Mesenchymal stem cell (in vitro differentiated cells and primary cell): Measurements from ENCODE around the gene C1QB.
"Not testable (repeated sequence)": the region's sequence is repeated elsewhere in the genome, so short reads cannot be mapped to it uniquely, and the experiment has no call there.

Experiments used
- DNase-seq: peaks from one replicate; pipeline ENCODE4 v3.0.0-alpha.2; 2013
- H2AFZ ChIP-seq: one replicate; pipeline ENCODE4 v1.6.1; 2013; ENCODE audit warnings: low read depth, mild to moderate bottlenecking, control low read depth, inconsistent platforms, low read length, moderate library complexity
- H2AK5ac ChIP-seq: 2 replicates; pipeline ENCODE4 v1.6.1; 2013; ENCODE audit warnings: low read length, moderate library complexity, mild to moderate bottlenecking, inconsistent platforms; ENCODE audit not compliant: severe bottlenecking
- H2BK120ac ChIP-seq: one replicate; pipeline ENCODE4 v1.6.1; 2013; ENCODE audit warnings: low read depth, mild to moderate bottlenecking, inconsistent platforms, low read length, moderate library complexity
- H2BK12ac ChIP-seq, 2 experiments: one replicate each; pipeline ENCODE4 v1.6.1; 2013; ENCODE audit warnings: inconsistent platforms in 2 of 2, low read length in 2 of 2, mild to moderate bottlenecking in 2 of 2, moderate library complexity in 2 of 2, control low read depth in 1 of 2
- H2BK15ac ChIP-seq: one replicate; pipeline ENCODE4 v1.6.1; 2013; ENCODE audit warnings: mild to moderate bottlenecking, low read depth, inconsistent platforms; ENCODE audit not compliant: poor library complexity, severe bottlenecking
- H2BK5ac ChIP-seq: 2 replicates; pipeline ENCODE4 v1.6.1; 2013; ENCODE audit warnings: low read depth, mild to moderate bottlenecking, low read length, control low read depth, inconsistent platforms; ENCODE audit not compliant: poor library complexity, severe bottlenecking
- H3K14ac ChIP-seq, 2 experiments: one replicate each; pipeline ENCODE4 v1.6.1; 2013; ENCODE audit warnings: inconsistent platforms in 2 of 2, low read length in 2 of 2, control low read depth in 1 of 2, mild to moderate bottlenecking in 1 of 2, moderate library complexity in 1 of 2
- H3K18ac ChIP-seq, 2 experiments: one replicate each; pipeline ENCODE4 v1.6.1; 2013; ENCODE audit warnings: inconsistent platforms in 2 of 2, low read length in 2 of 2, control low read depth in 1 of 2, low read depth in 1 of 2, mild to moderate bottlenecking in 1 of 2
- H3K23ac ChIP-seq, 2 experiments: one replicate each; pipeline ENCODE4 v1.6.1; 2013; ENCODE audit warnings: inconsistent platforms in 2 of 2, low read length in 2 of 2, mild to moderate bottlenecking in 2 of 2, moderate library complexity in 2 of 2, control low read depth in 1 of 2
- H3K27ac ChIP-seq: 2 replicates; pipeline ENCODE4 v1.5.1; 2013; ENCODE audit warnings: mild to moderate bottlenecking, moderate library complexity, low read length, control low read depth, inconsistent platforms; ENCODE audit not compliant: poor library complexity, severe bottlenecking
- H3K27me3 ChIP-seq, 2 experiments: 2 replicates each; pipeline versions ENCODE4 v1.6.1 to v1.7.0; 2013; ENCODE audit warnings: low read length in 2 of 2, mild to moderate bottlenecking in 2 of 2, moderate library complexity in 2 of 2, control low read depth in 1 of 2, inconsistent platforms in 1 of 2; ENCODE audit not compliant: control insufficient read depth in 1 of 2, insufficient read depth in 1 of 2
- H3K36me3 ChIP-seq, 2 experiments: 2 replicates each; pipeline versions ENCODE4 v1.6.1 to v1.7.0; 2013; ENCODE audit warnings: low read length in 2 of 2, control low read depth in 1 of 2, inconsistent platforms in 1 of 2, low read depth in 1 of 2, mild to moderate bottlenecking in 1 of 2; ENCODE audit not compliant: insufficient read depth in 2 of 2, control insufficient read depth in 1 of 2
- H3K4ac ChIP-seq, 2 experiments: one replicate each; pipeline ENCODE4 v1.6.1; 2013; ENCODE audit warnings: inconsistent platforms in 2 of 2, low read length in 2 of 2, mild to moderate bottlenecking in 2 of 2, moderate library complexity in 2 of 2, control low read depth in 1 of 2, low read depth in 1 of 2
- H3K4me1 ChIP-seq: 2 replicates; pipeline ENCODE4 v1.6.1; 2013; ENCODE audit warnings: low read depth, low read length, control low read depth; ENCODE audit not compliant: control insufficient read depth, insufficient read depth
- H3K4me2 ChIP-seq: 2 replicates; pipeline ENCODE4 v1.6.1; 2013; ENCODE audit warnings: low read length, mild to moderate bottlenecking, inconsistent platforms; ENCODE audit not compliant: poor library complexity, severe bottlenecking
- H3K4me3 ChIP-seq, 2 experiments: 2 replicates each; pipeline versions ENCODE4 v1.5.1 to v1.7.0; 2013; ENCODE audit warnings: low read length in 2 of 2, mild to moderate bottlenecking in 2 of 2, control low read depth in 1 of 2, low read depth in 1 of 2; ENCODE audit not compliant: insufficient read depth in 1 of 2
- H3K79me1 ChIP-seq: replicated peaks from 2 replicates; pipeline ENCODE4 v1.6.1; 2013; ENCODE audit warnings: mild to moderate bottlenecking, control low read depth, low read length, inconsistent platforms; ENCODE audit not compliant: poor library complexity, severe bottlenecking
- H3K9ac ChIP-seq: 2 replicates; pipeline ENCODE4 v1.7.0; 2013; ENCODE audit warnings: mild to moderate bottlenecking, low read length, moderate library complexity
- H3K9me3 ChIP-seq: 2 replicates; pipeline ENCODE4 v1.7.0; 2013; ENCODE audit warnings: mild to moderate bottlenecking, low read length; ENCODE audit not compliant: control insufficient read depth
- H4K8ac ChIP-seq: one replicate; pipeline ENCODE4 v1.6.1; 2013; ENCODE audit warnings: inconsistent platforms, mild to moderate bottlenecking, low read length, moderate library complexity
- H4K91ac ChIP-seq: one replicate; pipeline ENCODE4 v1.6.1; 2013; ENCODE audit warnings: mild to moderate bottlenecking, low read length, inconsistent platforms
- WGBS: methylation state at CpG from one replicate; pipeline ENCODE4 v1.1.7; 2013; ENCODE audit warnings: mixed read lengths; 5-methylcytosine and 5-hydroxymethylcytosine counted together

Gene C1QB

DNA sequence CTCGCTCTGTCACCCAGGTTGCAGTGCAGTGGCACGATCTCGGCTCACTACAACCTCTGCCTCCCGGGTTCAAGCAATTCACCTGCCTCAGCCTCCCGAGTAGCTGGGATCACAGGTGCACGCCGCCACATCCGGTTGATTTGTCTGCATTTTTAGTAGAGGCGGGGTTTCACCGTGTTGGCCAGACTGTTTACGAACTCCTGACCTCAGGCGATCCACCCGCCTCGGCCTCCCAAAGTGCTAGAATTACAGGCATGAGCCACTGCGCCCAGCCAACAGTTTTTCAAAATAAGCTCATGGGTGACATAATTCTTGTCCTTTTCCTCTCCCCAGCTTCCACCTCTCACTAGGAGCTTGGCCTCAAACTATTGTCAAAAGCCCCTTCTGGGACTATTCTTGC is 23.1 kb downstream of the C1QB start:
- not testable (repeated sequence) for H4K91ac ChIP-seq, H2AK5ac ChIP-seq, H3K36me3 ChIP-seq, H2BK15ac ChIP-seq, H3K14ac ChIP-seq, H2AFZ ChIP-seq, DNase-seq, H3K27ac ChIP-seq, H3K23ac ChIP-seq, H3K4me2 ChIP-seq, H4K8ac ChIP-seq, H3K4me3 ChIP-seq, H3K18ac ChIP-seq, H3K4ac ChIP-seq, H3K9me3 ChIP-seq, H3K79me1 ChIP-seq, H2BK120ac ChIP-seq, H2BK12ac ChIP-seq, H2BK5ac ChIP-seq, H3K4me1 ChIP-seq, H3K9ac ChIP-seq
- 90% methylated on average over 15 of the region's 15 CpGs for WGBS
- peaks cover 15 to 57% of the 10 kb centered on the region in 2 experiments for H3K27me3 ChIP-seq

DNA sequence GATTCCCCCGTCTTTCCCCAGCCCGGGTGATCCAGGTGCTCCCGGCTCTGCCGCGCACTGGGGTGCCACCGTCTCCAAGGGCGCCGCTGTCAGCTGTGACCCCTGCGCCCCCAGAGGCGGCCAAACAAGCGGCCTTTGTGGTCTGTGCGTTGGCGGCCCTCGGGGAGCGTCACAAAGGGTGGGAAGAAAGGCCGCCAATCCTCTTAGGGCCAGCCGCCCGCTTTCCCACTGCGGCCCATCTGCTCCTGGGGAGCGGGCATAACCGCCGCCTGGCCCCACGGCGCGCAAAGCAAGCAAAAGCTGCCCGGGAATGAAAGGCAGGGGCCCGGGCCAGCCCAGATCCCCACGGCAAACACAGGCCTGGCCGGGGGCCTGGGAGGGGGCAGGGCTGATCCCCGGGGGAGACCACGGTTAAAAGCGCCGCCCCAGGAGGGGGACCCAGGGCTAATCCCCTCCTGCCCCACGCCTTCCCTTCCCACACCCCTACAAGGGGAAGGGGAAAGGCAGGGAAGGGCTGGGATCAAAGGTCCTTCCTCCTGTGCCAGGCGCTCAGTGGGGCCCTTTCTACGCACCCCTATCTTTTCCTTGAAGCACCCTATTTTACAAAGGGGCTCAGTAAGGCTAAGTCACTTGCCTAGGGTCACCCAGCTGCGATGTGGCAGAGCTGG is 24.0 kb downstream of the C1QB start:
- Histone ChIP-seq H2BK5ac (no peak overlapping the region), H3K9ac (no peak overlapping the region), H2BK120ac (no peak overlapping the region), H3K79me1 (no peaks in the 10 kb centered on the region), H2BK15ac (no peak overlapping the region), H4K91ac (no peak overlapping the region), H3K27ac (no peak overlapping the region), H3K4ac (no peak overlapping the region), H3K27me3 (peaks cover 6 to 55% of the 10 kb centered on the region in 2 experiments), H4K8ac (no peak overlapping the region), H3K4me2 (no peak overlapping the region), H3K9me3 (no peaks in the 10 kb centered on the region), H2AFZ (no peak overlapping the region), H3K14ac (no peak overlapping the region), H2AK5ac (no peak overlapping the region), H3K23ac (no peak overlapping the region), H3K36me3 (no peaks in the 10 kb centered on the region), H3K4me1 (peaks cover 7% of the 10 kb centered on the region), H2BK12ac (no peak overlapping the region), H3K4me3 (no peak overlapping the region), H3K18ac (no peak overlapping the region)
- whole genome bisulfite sequencing = 95% methylated on average over 34 of the region's 37 CpGs
- no peak for DNase-seq

DNA sequence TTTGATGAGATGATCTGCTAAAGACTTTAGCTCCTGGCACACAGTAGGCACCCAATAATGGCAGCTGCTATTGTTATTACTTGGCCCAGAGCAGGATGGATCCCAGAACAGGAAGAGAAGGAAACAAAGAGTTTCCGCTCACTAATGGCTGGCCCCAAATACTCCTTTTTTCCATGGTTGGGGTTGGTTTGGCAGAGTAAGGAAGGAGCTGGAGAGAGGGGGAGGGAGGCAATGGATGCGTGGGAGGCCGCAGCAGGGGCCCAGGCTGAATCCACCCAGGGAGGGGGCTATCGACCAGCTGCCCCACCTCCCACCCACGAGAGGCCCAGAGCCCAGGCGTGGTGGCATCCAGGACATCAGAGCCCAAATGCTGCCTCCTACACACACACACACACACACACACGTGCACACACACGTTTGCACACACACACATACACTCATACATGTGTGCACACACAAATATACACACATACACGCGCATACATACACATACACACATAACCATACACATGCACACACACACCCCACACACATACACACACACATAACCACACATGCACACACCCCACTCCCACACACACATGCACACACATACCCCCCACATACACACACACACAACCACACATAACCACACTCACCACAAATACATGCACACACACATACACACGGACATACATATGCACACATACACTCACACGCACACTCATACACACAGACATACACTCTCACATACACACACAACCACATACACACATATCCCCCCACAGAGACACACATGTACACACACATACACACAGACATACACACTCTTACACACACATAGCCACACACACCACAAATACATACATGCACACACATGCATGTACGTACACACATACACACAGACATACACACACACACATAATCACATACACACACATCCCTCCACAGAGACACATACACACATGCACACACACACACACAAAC is 25.2 kb downstream of the C1QB start:
- Histone ChIP-seq H3K4me2 (no peak overlapping the region), H3K9ac (no peak overlapping the region), H2BK15ac (no peak overlapping the region), H2AFZ (no peak overlapping the region), H3K36me3 (no peaks in the 10 kb centered on the region), H4K91ac (peak overlapping the region; percentile 43), H2BK12ac (no peak overlapping the region), H3K27me3 (peaks cover 0 to 55% of the 10 kb centered on the region in 2 experiments), H3K9me3 (no peaks in the 10 kb centered on the region), H3K4me1 (peaks cover 7% of the 10 kb centered on the region), H3K23ac (no peak overlapping the region), H3K18ac (no peak overlapping the region), H3K79me1 (no peaks in the 10 kb centered on the region), H2BK5ac (no peak overlapping the region), H3K27ac (no peak overlapping the region), H3K4me3 (no peak overlapping the region), H2AK5ac (no peak overlapping the region), H2BK120ac (no peak overlapping the region), H3K14ac (peak overlapping the region in 1 of 2 experiments; percentile 69), H3K4ac (no peak overlapping the region), H4K8ac (no peak overlapping the region)
- DNase-seq = no peak
- 89% methylated on average over 11 of the region's 13 CpGs for WGBS

DNA sequence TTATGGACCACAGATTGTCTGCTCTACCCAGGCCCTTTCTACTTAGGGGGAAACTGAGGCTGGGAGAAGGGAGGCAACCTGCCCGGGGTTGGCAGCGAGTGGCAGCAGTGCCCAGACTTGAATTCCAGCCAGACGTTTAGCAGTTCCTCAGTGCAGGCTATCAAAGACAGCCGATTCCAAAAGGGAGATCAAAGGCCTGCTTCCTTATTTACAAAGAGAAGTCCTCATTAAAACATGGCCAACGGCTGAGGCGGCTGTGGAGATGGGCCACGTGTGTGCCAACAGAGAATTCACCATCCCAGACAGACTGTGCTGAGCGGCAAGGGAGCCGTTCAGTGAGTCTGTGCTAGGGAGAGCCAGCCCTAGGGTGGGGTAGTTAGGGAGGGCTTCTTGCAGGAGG is 27.7 kb downstream of the C1QB start:
- H3K4ac ChIP-seq = no peak overlapping the region
- no peak for DNase-seq
- no peak overlapping the region for H3K4me3 ChIP-seq
- no peaks in the 10 kb centered on the region for H3K79me1 ChIP-seq
- peaks cover 3 to 60% of the 10 kb centered on the region in 2 experiments for H3K27me3 ChIP-seq
- H2AK5ac ChIP-seq = no peak overlapping the region
- no peak overlapping the region for H2AFZ ChIP-seq
- H2BK12ac ChIP-seq = no peak overlapping the region
- no peak overlapping the region for H3K14ac ChIP-seq
- H3K18ac ChIP-seq = no peak overlapping the region
- H4K8ac ChIP-seq = no peak overlapping the region
- no peak overlapping the region for H4K91ac ChIP-seq
- H3K23ac ChIP-seq = no peak overlapping the region
- no peaks in the 10 kb centered on the region for H3K9me3 ChIP-seq
- no peak overlapping the region for H2BK120ac ChIP-seq
- H3K27ac ChIP-seq = no peak overlapping the region
- no peak overlapping the region for H2BK5ac ChIP-seq
- H3K4me2 ChIP-seq = no peak overlapping the region
- no peak overlapping the region for H3K9ac ChIP-seq
- peaks cover 15% of the 10 kb centered on the region for H3K4me1 ChIP-seq
- no peak overlapping the region for H2BK15ac ChIP-seq
- WGBS = 89% methylated on average over 9 of the region's 9 CpGs
- no peaks in the 10 kb centered on the region for H3K36me3 ChIP-seq
